Liver (tissue), 3 donors: ENCODE data around the gene PTPN6.

Experiments used
- GABPA ChIP-seq, 2 donors: IDR thresholded peaks in 1 of 2; conservative IDR thresholded peaks in 1 of 2; 2 replicates each; pipeline ENCODE4 v1.6.1; 2016; ENCODE audit warnings: antibody characterized with exemption in 2 of 2, mild to moderate bottlenecking in 1 of 2, moderate library complexity in 1 of 2
- JUND ChIP-seq, 2 donors: IDR thresholded peaks; 2 replicates each; pipeline ENCODE4 v1.6.1; 2016; ENCODE audit warnings: antibody characterized with exemption in 2 of 2
- RAD21 ChIP-seq, 2 donors: IDR thresholded peaks; 2 replicates each; pipeline ENCODE4 v1.6.1; 2016; ENCODE audit warnings: antibody characterized with exemption in 2 of 2, mild to moderate bottlenecking in 2 of 2
- TAF1 ChIP-seq: conservative IDR thresholded peaks from 2 replicates; pipeline ENCODE4 v1.6.1; 2016; ENCODE audit warnings: antibody characterized with exemption, mild to moderate bottlenecking
- YY1 ChIP-seq: IDR thresholded peaks from 2 replicates; pipeline ENCODE4 v1.6.1; 2016; ENCODE audit warnings: antibody characterized with exemption, mild to moderate bottlenecking
- TF ChIP-seq, protein P1 (sequence below): fragments of 150-350 bp; IDR thresholded peaks from 2 replicates; pipeline ENCODE4 v1.5.1; 2017; ENCODE audit warnings: improper control_type of control experiment, low read depth, low read length; ENCODE audit not compliant: missing input control
- TF ChIP-seq, protein P2 (sequence below): IDR thresholded peaks from 2 replicates; pipeline ENCODE4 v1.6.1; 2016; ENCODE audit warnings: antibody characterized with exemption, mild to moderate bottlenecking
- TF ChIP-seq, protein P3 (sequence below): IDR thresholded peaks from 2 replicates; pipeline ENCODE4 v1.6.1; 2016; ENCODE audit warnings: antibody characterized with exemption
- donor health status: healthy.
- donor health status: healthy.

DNA sequence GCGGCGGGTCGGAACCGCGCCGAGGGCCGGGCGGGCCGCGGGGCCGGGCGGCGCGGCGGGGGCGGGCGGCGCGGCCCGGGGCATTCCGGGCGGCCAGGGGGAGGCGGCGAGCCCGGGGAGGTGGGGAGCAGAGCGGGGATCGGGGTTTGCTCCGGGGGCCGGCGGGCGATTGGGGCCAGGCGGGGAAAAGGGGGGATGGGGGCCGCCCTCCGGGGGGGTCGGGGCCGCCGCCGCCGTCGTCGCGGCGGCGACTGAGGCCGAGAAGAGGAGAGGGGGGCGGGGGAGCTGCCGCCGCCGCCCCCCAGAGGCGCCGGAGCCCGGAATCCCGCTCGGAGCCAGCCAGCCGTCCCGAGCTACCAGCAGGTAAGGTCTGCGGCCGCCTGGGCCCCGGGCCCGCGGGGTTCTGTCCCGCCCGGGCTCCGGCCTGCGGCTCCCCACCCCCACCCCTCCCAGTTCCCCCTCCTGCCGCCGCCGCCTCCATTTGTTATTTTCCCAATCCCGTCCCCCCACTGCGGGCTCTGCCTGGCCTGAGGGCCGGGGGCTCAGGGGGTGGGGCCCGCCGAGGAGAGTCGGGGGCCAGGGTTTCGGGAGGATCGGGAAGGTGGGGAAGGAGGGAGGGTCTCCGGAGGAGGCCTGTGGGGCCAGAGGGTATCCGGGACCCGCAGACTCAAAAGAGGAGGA lies 23.0 kb upstream of the PTPN6 start:
- TF ChIP-seq, protein P1, sequence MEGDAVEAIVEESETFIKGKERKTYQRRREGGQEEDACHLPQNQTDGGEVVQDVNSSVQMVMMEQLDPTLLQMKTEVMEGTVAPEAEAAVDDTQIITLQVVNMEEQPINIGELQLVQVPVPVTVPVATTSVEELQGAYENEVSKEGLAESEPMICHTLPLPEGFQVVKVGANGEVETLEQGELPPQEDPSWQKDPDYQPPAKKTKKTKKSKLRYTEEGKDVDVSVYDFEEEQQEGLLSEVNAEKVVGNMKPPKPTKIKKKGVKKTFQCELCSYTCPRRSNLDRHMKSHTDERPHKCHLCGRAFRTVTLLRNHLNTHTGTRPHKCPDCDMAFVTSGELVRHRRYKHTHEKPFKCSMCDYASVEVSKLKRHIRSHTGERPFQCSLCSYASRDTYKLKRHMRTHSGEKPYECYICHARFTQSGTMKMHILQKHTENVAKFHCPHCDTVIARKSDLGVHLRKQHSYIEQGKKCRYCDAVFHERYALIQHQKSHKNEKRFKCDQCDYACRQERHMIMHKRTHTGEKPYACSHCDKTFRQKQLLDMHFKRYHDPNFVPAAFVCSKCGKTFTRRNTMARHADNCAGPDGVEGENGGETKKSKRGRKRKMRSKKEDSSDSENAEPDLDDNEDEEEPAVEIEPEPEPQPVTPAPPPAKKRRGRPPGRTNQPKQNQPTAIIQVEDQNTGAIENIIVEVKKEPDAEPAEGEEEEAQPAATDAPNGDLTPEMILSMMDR: no peak
- no peak for TF ChIP-seq JUND (IDR thresholded peaks at IDR 0.05)
- no peak for TF ChIP-seq RAD21 (IDR thresholded peaks at IDR 0.05)
- no peak for TF ChIP-seq TAF1
- TF ChIP-seq, protein P2, sequence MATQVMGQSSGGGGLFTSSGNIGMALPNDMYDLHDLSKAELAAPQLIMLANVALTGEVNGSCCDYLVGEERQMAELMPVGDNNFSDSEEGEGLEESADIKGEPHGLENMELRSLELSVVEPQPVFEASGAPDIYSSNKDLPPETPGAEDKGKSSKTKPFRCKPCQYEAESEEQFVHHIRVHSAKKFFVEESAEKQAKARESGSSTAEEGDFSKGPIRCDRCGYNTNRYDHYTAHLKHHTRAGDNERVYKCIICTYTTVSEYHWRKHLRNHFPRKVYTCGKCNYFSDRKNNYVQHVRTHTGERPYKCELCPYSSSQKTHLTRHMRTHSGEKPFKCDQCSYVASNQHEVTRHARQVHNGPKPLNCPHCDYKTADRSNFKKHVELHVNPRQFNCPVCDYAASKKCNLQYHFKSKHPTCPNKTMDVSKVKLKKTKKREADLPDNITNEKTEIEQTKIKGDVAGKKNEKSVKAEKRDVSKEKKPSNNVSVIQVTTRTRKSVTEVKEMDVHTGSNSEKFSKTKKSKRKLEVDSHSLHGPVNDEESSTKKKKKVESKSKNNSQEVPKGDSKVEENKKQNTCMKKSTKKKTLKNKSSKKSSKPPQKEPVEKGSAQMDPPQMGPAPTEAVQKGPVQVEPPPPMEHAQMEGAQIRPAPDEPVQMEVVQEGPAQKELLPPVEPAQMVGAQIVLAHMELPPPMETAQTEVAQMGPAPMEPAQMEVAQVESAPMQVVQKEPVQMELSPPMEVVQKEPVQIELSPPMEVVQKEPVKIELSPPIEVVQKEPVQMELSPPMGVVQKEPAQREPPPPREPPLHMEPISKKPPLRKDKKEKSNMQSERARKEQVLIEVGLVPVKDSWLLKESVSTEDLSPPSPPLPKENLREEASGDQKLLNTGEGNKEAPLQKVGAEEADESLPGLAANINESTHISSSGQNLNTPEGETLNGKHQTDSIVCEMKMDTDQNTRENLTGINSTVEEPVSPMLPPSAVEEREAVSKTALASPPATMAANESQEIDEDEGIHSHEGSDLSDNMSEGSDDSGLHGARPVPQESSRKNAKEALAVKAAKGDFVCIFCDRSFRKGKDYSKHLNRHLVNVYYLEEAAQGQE: no peak
- TF ChIP-seq GABPA (IDR thresholded peaks at IDR 0.05 in 1 of 2, conservative IDR thresholded peaks at IDR 0.05 in 1 of 2): no peak
- TF ChIP-seq YY1: no peak
- TF ChIP-seq, protein P3, sequence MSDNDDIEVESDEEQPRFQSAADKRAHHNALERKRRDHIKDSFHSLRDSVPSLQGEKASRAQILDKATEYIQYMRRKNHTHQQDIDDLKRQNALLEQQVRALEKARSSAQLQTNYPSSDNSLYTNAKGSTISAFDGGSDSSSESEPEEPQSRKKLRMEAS: no peak
